HepG2 (cell line): Measurements from ENCODE around the gene LBX2. TPM values are rescaled to one million over a fixed set of nuclear protein-coding genes. Genes with fewer than 3 reads are reported as not detected.

Source experiments
- EHMT2 ChIP-seq: fragments of 200-600 bp; sonication (generic); IDR thresholded peaks from 2 replicates; pipeline ENCODE4 v1.7.0; 2017; ENCODE audit warnings: antibody characterized with exemption, low read depth, low read length, borderline replicate concordance
- GTF2F1 ChIP-seq: fragments of 150-350 bp; IDR thresholded peaks from 2 replicates; pipeline ENCODE4 v1.6.1; 2014; ENCODE audit warnings: low read length
- SP1 ChIP-seq, 2 experiments: fragments of 450-650 bp in 1 of 2; sonication (generic) in 1 of 2; formaldehyde crosslinking in 1 of 2; IDR thresholded peaks; 2 replicates each; pipeline versions ENCODE4 v1.4.0 to v1.6.1; 2016 to 2020; ENCODE audit warnings: missing genetic modification reagents in 1 of 2
- SPEN ChIP-seq: sonication (generic); formaldehyde crosslinking; IDR thresholded peaks from 2 replicates; pipeline ENCODE4 v1.5.1; 2020; ENCODE audit warnings: low read depth, mild to moderate bottlenecking, missing genetic modification reagents
- ZBTB20 ChIP-seq: sonication (generic); formaldehyde crosslinking; IDR thresholded peaks from 2 replicates; pipeline ENCODE4 v1.8.1; 2023; ENCODE audit warnings: missing genetic modification reagents, low read depth, mild to moderate bottlenecking, borderline replicate concordance
- ZNF331 ChIP-seq: sonication (generic); formaldehyde crosslinking; IDR thresholded peaks from 2 replicates; pipeline ENCODE4 v1.4.0; 2020; ENCODE audit warnings: missing genetic modification reagents
- polyA plus RNA-seq, 8 experiments: library from polyadenylated mRNA; depleted of rRNA in 3 of 8; stranded (reverse) in 7 of 8; unstranded in 1 of 8; fragments of >200 nt; fragmentation: Illumina TruSeq in 4 of 8; extraction: Trizol in 4 of 8; gene quantifications; 2 replicates each; pipeline versions ENCODE4 v1.2.1 to v1.2.3, GENCODE V29; 2011 to 2016; ENCODE audit warnings: low read depth in 4 of 8, missing spikeins in 1 of 8, mixed read lengths in 1 of 8; ENCODE audit not compliant: insufficient read depth in 1 of 8
- total RNA-seq, 5 experiments: library from RNA; depleted of rRNA; stranded (reverse); fragments of >200 nt; fragmentation: Illumina TruSeq; extraction: Trizol; gene quantifications; 2 replicates each; pipeline ENCODE4 v1.2.3, GENCODE V29; 2016; ENCODE audit warnings: low read depth in 1 of 5
- TF ChIP-seq, protein P1 (sequence below): sonication (generic); formaldehyde crosslinking; IDR thresholded peaks from 2 replicates; pipeline ENCODE4 v1.4.0; 2020; ENCODE audit warnings: missing genetic modification reagents, borderline replicate concordance
- TF ChIP-seq, protein P2 (sequence below): sonication (generic); formaldehyde crosslinking; IDR thresholded peaks from 2 replicates; pipeline ENCODE4 v1.9.0; 2022; ENCODE audit warnings: low read depth, missing genetic modification reagents
- TF ChIP-seq, protein P3 (sequence below): sonication (generic); formaldehyde crosslinking; IDR thresholded peaks from 2 replicates; pipeline ENCODE4 v1.4.0; 2020; ENCODE audit warnings: missing genetic modification reagents
- TF ChIP-seq, protein P4 (sequence below): sonication (generic); formaldehyde crosslinking; IDR thresholded peaks from 2 replicates; pipeline ENCODE4 v1.9.0; 2021; ENCODE audit warnings: missing genetic modification reagents, borderline replicate concordance
- TF ChIP-seq, protein P5 (sequence below): sonication (generic); formaldehyde crosslinking; IDR thresholded peaks from 2 replicates; pipeline ENCODE4 v1.4.0; 2020; ENCODE audit warnings: missing genetic modification reagents, borderline replicate concordance

LBX2 gene
- total and polyA plus RNA-seq, 2 of the 13 experiments (the other 11 are each of a cell fraction or from before 2014, with no cell fraction given) = 6.4 to 8.1 TPM

DNA sequence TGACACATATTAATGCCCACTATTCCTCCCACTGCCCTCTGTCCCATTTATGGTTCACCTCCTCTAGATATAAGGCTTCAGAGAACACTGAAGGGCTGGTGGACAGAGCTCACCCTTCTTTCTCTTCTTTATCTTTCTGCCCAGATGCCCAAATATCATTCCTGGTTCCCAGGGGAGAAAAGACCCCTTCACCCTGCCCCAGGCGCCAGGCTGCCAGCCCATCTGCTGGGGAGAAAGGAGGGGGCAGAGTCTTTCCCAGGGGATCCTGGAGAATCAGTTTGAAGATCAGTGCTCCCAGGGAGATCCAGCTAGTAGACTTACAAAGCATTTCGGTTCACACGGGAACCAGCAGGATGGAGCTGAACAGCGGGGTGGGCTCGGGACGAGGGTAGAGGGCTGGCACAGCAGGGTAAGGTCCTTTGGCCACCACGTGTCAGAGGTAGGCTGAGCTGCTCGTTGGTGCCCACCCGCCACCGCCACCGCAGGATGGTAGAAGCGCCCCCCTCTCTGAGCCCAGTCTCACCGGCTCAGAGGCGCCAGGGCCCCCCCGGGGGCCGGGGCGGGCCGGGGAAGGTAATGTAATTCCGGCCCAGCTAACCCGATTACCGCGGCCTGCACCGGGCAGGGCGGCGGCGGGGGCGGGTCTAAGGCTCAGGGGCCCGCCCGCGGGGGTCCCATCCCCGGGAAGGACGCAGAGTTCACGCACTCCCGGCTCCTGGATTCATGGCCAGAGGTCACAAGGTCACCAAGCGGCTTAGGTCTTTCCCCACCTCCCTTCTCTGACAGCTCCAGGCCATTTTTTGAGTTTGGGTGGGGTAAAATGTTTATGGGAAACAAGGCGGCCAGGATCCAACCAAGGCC, 13.6 kb upstream of the LBX2 start (continued):
- TF ChIP-seq, protein P1, sequence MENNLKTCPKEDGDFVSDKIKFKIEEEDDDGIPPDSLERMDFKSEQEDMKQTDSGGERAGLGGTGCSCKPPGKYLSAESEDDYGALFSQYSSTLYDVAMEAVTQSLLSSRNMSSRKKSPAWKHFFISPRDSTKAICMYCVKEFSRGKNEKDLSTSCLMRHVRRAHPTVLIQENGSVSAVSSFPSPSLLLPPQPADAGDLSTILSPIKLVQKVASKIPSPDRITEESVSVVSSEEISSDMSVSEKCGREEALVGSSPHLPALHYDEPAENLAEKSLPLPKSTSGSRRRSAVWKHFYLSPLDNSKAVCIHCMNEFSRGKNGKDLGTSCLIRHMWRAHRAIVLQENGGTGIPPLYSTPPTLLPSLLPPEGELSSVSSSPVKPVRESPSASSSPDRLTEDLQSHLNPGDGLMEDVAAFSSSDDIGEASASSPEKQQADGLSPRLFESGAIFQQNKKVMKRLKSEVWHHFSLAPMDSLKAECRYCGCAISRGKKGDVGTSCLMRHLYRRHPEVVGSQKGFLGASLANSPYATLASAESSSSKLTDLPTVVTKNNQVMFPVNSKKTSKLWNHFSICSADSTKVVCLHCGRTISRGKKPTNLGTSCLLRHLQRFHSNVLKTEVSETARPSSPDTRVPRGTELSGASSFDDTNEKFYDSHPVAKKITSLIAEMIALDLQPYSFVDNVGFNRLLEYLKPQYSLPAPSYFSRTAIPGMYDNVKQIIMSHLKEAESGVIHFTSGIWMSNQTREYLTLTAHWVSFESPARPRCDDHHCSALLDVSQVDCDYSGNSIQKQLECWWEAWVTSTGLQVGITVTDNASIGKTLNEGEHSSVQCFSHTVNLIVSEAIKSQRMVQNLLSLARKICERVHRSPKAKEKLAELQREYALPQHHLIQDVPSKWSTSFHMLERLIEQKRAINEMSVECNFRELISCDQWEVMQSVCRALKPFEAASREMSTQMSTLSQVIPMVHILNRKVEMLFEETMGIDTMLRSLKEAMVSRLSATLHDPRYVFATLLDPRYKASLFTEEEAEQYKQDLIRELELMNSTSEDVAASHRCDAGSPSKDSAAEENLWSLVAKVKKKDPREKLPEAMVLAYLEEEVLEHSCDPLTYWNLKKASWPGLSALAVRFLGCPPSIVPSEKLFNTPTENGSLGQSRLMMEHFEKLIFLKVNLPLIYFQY (CRISPR knock-in tag) = peak; percentile 65; the same call in 1 of the 2 replicates
- TF ChIP-seq, protein P2, sequence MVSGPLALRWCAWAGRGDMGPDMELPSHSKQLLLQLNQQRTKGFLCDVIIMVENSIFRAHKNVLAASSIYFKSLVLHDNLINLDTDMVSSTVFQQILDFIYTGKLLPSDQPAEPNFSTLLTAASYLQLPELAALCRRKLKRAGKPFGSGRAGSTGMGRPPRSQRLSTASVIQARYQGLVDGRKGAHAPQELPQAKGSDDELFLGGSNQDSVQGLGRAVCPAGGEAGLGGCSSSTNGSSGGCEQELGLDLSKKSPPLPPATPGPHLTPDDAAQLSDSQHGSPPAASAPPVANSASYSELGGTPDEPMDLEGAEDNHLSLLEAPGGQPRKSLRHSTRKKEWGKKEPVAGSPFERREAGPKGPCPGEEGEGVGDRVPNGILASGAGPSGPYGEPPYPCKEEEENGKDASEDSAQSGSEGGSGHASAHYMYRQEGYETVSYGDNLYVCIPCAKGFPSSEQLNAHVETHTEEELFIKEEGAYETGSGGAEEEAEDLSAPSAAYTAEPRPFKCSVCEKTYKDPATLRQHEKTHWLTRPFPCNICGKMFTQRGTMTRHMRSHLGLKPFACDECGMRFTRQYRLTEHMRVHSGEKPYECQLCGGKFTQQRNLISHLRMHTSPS (CRISPR knock-in tag) = peak; percentile 80; the same call in 1 of the 2 replicates
- TF ChIP-seq, protein P3, sequence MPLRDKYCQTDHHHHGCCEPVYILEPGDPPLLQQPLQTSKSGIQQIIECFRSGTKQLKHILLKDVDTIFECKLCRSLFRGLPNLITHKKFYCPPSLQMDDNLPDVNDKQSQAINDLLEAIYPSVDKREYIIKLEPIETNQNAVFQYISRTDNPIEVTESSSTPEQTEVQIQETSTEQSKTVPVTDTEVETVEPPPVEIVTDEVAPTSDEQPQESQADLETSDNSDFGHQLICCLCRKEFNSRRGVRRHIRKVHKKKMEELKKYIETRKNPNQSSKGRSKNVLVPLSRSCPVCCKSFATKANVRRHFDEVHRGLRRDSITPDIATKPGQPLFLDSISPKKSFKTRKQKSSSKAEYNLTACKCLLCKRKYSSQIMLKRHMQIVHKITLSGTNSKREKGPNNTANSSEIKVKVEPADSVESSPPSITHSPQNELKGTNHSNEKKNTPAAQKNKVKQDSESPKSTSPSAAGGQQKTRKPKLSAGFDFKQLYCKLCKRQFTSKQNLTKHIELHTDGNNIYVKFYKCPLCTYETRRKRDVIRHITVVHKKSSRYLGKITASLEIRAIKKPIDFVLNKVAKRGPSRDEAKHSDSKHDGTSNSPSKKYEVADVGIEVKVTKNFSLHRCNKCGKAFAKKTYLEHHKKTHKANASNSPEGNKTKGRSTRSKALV = no peak
- TF ChIP-seq ZNF331 (CRISPR knock-in tag) (no peak), EHMT2 (no peak), SPEN (CRISPR knock-in tag) (0 out of 2 replicates have a peak, but pooled peaks have one; percentile 23), GTF2F1 (no peak), SP1 (IDR thresholded peaks at IDR 0.05) (no peak), SP1 (CRISPR knock-in tag; IDR thresholded peaks at IDR 0.05) (peak; percentile 10; the same call in 1 of the 2 replicates), ZBTB20 (CRISPR knock-in tag) (peak; percentile 43; the same call in 1 of the 2 replicates)
- TF ChIP-seq, protein P4, sequence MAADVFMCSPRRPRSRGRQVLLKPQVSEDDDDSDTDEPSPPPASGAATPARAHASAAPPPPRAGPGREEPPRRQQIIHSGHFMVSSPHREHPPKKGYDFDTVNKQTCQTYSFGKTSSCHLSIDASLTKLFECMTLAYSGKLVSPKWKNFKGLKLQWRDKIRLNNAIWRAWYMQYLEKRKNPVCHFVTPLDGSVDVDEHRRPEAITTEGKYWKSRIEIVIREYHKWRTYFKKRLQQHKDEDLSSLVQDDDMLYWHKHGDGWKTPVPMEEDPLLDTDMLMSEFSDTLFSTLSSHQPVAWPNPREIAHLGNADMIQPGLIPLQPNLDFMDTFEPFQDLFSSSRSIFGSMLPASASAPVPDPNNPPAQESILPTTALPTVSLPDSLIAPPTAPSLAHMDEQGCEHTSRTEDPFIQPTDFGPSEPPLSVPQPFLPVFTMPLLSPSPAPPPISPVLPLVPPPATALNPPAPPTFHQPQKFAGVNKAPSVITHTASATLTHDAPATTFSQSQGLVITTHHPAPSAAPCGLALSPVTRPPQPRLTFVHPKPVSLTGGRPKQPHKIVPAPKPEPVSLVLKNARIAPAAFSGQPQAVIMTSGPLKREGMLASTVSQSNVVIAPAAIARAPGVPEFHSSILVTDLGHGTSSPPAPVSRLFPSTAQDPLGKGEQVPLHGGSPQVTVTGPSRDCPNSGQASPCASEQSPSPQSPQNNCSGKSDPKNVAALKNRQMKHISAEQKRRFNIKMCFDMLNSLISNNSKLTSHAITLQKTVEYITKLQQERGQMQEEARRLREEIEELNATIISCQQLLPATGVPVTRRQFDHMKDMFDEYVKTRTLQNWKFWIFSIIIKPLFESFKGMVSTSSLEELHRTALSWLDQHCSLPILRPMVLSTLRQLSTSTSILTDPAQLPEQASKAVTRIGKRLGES (CRISPR knock-in tag) = no peak
- TF ChIP-seq, protein P5, sequence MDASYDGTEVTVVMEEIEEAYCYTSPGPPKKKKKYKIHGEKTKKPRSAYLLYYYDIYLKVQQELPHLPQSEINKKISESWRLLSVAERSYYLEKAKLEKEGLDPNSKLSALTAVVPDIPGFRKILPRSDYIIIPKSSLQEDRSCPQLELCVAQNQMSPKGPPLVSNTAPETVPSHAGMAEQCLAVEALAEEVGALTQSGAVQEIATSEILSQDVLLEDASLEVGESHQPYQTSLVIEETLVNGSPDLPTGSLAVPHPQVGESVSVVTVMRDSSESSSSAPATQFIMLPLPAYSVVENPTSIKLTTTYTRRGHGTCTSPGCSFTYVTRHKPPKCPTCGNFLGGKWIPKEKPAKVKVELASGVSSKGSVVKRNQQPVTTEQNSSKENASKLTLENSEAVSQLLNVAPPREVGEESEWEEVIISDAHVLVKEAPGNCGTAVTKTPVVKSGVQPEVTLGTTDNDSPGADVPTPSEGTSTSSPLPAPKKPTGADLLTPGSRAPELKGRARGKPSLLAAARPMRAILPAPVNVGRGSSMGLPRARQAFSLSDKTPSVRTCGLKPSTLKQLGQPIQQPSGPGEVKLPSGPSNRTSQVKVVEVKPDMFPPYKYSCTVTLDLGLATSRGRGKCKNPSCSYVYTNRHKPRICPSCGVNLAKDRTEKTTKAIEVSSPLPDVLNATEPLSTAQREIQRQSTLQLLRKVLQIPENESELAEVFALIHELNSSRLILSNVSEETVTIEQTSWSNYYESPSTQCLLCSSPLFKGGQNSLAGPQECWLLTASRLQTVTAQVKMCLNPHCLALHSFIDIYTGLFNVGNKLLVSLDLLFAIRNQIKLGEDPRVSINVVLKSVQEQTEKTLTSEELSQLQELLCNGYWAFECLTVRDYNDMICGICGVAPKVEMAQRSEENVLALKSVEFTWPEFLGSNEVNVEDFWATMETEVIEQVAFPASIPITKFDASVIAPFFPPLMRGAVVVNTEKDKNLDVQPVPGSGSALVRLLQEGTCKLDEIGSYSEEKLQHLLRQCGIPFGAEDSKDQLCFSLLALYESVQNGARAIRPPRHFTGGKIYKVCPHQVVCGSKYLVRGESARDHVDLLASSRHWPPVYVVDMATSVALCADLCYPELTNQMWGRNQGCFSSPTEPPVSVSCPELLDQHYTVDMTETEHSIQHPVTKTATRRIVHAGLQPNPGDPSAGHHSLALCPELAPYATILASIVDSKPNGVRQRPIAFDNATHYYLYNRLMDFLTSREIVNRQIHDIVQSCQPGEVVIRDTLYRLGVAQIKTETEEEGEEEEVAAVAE (CRISPR knock-in tag) = 0 out of 2 replicates have a peak, but pooled peaks have one; percentile 23
